GM18499 (cell line): ENCODE results near the gene RTN4IP1.
"Not testable (repeated sequence)": the region's sequence is repeated elsewhere in the genome, so short reads cannot be mapped to it uniquely, and the experiment has no call there.

Source experiments
- ATAC-seq: cut with Tn5 transposase; IDR thresholded peaks from one replicate; pipeline ENCODE4 v1.9.1; 2021; ENCODE audit warnings: moderate number of reproducible peaks; ENCODE audit not compliant: insufficient read depth, unreplicated experiment

The RTN4IP1 gene

DNA sequence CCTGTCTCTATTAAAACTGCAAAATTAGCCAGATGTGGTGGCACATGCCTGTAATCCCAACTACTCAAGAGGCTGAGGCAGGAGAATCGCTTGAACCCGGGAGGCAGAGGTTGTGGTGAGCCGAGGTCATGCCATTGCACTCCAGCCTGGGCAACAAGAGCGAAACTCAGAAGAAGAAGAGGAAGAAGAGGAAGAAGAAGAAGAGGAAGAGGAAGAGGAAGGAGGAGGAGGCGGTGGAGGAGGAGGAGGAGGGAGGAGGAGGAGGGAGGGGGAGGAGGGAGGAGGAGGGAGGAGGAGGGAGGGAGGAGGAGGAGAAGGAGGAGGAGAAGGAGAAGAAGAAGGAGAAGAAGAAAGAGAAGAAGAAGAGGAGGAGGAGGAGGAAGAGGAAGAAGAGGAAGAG is 40.4 kb downstream of the RTN4IP1 start:
- not testable (repeated sequence) for ATAC-seq

DNA sequence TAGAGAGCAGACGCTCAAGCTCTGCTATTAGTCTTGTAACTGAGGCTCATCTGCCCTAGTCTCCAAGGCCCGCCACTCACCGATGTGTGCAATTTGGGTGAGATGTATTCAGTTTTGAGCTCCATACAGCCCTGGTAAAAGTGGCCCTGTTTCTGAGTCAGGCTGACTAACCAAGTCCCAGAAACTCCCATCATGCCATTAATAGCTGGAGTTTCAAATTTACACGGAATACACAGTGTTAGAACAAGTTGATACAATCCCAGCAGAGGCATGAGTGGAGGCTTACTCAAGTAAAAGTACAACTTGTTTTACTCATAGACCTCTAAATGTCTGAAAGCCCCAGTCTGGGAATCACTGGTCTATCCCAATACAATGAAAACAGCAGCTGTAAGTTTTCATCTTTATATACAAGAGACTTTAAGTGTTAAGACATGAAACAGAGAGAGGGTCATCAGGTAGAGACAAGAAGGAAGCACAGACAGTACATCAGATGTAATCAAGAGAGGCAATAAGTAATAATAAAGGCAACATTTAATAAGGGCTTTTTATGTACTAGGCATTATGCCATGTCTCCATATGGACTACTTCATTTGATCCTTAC is 42.4 kb downstream of the RTN4IP1 start:
- ATAC-seq = no peak

DNA sequence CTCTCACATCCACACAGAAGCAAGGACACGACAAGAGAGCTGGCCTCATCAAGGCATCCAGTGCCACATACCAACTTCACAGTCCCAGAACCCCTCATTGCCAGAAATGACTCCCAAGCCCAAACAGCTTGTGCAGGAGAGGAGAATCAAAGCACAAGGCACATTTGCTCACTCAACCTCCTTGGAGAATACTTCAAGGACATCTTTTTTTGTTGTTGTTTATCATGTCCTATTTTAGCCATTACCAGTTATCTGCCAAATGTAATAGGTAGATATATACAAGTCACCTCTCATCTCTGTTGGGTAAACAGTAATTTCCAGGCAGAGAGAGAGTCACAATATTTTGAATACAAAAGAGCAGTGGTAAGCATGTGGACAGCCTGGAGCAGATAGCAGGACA is 47.8 kb downstream of the RTN4IP1 start:
- no peak for ATAC-seq

DNA sequence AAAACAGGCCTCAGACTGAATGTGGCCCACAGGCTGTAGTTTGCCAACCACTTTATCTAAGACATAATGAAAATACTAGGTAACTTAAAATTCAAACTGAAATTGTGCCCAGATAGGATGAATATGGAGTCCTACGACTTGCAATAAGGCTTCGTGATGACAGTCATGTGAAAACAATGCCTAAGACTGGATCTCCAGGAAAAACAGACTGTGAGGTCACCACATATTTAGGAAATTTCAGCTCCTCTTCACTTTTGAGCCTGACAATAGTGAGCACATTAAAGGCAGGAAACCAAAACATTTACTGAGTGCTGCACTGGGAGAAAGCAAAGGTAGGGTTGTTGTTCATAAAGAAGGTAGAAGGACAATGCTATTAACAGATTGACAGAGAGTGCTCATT is 50.0 kb downstream of the RTN4IP1 start:
- no peak for ATAC-seq

DNA sequence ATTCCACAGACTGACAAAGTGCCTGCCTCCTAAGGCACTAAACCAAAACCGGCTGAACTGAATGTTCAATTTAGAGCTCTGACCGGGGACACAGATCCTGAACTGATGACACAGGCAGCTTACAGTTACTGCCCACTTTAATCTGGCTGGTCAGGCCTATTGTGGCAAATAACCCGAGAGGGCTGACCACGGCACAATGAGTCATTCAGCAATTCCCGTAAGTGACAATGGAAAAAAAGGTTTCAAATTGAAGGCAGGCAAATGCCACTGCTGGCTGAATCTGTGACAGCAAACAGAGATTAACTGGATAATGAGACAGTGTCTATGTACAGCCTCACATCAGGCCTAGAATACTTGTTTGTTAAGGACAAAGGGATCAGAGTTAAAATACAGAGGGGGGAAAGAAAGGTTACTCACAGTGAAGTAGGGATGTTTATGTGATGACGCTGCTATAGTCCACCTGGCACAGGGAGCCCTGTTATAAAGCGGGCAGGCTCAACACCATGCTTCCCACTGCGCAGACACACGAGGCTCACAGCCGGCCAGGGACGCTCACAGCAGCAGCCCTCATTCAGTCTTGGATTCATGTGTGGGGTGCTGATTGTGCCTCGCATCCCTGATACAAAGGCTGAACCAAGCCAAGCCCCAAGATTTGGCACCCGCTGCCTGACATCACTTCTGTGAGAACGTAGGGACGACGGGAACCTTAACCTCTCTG is 54.4 kb downstream of the RTN4IP1 start:
- ATAC-seq = no peak

DNA sequence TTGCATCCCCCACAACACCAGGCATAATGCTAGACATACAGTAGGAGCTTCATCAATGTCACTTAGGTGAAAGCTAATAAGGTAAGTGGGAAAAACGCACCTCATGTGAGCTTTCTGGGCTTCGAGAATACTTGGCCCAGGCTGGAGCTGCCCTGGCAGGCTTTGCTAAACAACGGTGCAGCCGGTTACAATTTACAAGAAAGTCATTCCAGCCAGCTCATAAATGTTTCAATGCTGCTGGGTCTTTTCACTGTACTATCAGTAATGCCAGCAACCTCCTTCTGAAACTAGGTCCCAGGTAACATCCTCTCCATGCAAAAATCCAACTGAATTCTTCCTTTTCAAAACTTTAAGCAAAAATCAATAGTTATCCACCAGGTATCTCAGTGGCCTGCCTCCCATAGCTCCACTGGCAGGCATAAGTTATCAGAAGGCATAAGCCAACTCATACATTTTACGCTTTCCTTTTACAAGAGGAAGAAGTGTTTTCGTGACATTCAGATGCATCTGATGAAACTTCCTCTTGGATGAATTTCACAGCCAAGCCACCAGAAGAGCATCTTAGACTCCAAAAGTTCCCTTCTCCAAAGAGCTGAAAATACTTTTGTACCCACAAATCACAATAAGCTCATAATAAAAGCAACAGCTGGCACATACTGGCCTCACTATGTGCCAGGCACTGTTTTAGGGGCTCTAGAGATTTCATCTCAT is 56.3 kb downstream of the RTN4IP1 start:
- ATAC-seq = no peak

DNA sequence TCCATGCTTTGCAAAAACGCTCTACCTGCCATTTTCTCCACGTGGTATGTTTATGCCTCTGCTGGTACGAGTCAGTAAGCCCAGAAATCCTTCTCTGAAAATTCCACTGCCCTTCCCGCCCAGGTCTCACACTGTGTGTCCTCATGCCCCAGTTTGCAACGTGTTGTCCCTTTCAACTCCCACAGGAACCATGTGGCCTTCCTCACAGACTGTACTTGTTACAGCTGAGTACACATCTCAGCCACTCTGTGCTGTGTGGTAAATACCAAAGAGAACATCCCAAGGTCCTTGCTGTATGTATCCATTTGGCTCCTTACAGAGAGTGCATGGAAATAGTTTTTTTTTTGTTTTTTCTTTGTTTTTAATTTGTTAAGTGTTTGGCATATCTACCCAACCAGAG is 56.9 kb downstream of the RTN4IP1 start:
- no peak for ATAC-seq

DNA sequence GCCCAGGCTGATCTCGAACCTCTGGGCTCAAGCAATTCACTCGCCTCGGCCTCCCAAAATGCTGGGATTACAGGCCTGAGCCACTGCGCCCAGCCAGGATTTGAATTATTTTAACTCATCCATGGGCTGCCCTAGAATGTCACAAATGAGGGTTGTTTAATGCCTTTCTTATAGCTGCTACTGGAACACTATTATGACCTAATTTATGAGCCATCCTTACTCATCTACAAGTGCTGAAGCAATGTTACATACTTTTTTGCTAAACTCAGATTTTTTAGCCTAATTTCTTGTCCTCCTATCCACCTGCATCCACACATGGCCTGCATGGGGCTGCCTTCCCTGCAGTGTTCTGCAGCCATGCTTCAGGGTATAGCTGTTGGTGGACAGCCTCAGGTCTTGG is 59.9 kb downstream of the RTN4IP1 start:
- ATAC-seq = no peak

DNA sequence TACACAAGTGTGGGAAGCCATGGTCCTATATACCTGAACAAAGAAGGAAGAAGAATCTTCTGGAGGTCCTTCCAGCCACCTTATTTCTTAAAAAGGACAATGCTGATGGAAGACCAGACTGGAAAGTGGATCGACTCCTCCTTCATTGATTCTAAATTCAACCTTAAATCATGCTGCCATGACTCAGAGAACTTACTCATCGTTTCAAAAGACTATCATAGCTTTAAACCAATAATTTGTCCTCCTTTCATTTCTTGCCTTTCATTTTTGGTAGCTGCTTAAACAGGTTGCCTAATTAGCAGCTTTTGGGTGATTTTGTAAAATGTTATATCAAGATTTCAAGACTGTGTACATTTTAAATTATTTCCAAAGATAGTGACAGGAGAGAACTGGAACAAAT is 60.8 kb downstream of the RTN4IP1 start:
- ATAC-seq = no peak

DNA sequence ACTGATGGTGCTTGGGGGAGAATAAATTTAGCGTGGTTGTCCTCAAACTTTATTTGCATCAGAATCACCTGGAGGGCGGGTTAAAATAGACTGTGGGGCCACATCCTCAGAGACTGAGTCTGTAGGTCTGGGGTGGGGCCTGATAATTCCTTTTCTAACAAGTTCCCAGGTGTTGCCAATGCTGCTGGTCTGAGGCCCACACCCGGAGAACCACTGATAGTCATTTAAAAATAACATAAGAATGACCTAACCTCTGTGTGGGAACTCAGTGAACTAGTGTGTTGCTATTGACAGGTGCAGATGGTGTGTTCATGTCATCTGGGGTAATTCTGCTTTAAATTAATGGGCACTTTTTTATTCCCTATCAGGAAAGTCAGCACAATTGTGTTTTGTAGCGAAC is 64.8 kb downstream of the RTN4IP1 start:
- ATAC-seq = no peak

DNA sequence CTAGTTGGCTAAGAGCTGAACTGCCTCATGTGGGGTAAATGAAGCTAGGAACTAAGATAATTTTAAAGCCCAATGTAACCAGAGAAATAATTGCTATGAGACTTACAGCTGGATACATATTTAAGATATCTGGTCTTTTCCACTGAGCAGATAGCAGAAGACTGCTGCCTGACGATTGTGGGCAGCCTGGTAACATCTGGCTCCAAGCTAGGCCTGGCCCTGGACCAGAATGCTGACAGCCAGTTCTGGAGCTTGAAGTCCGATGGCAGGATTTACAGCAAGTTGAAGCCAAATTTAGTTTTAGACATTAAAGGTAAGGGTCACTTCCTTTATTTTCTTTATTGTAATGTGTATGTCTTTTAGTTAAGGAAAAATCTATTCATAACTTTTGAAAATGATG is 65.7 kb downstream of the RTN4IP1 start:
- no peak for ATAC-seq

DNA sequence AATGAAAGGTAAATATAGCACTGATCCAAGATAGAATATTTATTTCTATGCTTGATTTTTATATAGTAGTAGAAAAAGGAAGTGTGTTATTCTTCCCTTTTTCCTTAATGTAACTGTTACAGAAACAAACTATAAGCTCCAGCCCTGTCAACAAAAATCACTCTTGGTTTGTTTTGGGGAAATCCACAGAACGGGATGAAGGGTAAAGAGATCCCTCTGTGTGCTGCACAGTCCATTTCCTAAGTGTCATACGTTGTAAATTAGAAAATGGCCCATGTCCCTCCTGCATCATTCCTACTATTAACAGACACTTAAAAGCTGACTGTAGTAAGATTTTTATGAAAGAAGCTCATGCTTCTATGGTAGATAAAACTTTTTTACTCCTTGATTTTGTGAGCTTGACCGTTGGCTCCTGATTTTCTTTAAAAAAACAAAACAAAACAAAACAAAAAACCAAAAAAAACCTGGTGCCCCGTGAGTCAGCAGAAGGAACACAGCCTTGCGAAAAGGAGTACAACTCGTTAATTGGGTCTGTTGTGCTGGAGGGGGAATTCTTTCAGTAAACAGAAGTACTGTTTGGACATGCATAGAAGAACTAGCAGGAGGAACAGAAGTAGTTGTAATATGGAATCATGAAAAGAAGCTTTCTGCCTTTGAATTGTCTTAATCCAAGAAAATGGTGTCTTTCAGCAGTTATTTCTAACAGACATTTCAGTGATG is 67.5 kb downstream of the RTN4IP1 start:
- no peak for ATAC-seq

DNA sequence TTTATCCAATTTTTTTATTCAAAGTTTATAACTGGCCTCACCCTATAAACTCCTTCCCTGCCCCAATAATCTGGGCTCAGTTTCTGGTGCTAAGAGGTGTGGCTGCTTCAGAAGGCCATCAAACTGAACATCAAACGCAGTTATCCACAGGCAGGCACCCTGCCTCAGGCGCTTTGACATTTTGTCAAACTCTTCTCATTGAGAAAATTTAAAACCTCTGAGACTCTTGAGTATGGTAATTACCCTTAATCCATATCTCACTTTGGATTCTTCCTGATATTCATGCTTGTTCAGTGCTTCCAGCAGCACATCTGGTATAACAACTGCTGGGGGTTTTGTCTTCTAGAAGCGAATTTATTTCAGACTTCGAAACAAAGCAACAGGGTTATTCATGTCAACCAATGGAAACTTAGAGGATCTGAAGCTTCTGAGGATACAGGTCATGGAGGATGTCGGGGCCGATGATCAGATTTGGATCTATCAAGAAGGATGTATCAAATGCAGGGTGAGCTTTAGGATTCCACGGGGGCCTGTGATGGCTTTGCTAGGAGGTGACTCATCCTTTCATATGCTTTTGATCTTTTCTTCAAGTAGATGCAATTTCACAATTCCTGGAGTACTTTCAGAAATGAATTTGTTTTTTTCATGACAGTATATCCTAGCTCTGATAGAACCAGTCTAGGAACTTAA is 68.2 kb downstream of the RTN4IP1 start:
- ATAC-seq = no peak

DNA sequence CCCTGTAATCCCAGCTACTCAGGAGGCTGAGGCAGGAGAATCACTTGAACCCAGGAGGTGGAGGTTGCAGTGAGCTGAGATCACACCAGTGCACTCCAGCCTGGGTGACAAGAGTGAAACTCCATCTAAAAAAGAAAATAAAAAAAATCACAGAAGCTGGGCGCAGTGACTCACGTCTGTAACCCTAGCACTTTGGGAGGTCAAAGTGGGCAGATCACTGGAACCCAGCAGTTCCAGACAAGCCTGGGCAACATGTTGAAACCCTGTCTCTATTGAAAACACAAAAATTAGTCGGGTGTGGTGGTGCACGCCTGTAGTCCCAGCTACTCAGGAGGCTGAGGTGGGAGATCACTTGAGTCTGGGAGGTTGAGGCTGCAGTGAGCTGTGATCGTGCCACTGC is 69.6 kb downstream of the RTN4IP1 start:
- ATAC-seq = not testable (repeated sequence)

DNA sequence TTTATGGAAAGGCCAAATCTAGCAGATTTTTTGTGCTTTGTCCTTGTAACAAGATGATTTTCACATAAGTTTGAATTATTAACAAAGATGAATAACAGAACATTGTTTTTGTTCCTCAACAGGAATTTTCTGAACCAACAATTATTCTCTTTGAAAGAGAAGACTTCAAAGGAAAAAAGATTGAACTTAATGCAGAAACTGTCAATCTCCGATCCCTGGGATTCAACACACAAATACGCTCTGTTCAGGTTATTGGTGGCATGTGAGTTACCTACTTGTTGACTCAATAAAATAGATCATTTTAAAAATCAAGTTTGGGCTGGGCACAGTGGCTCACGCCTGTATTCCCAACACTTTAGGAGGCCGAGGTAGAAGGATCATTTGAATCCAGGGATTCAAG is 70.9 kb downstream of the RTN4IP1 start:
- no peak for ATAC-seq

DNA sequence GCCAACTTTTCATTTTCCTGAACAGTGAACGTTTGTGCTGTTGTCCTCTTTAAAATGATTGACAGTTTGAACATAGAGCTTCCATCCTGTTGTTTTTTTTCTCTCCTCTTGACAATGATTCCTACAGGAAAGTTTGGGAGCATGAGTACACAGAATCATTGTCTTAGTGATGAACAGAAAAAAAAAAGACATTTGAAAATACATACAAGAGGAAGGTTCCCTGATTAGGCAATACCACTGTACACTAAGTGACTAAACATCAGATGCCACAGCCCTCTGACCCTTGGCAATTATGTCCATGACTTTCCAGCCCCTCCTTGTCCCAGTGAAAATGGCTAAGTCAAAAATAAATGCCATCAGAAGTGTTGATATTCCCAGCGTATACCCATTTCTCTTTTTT is 71.5 kb downstream of the RTN4IP1 start:
- no peak for ATAC-seq

DNA sequence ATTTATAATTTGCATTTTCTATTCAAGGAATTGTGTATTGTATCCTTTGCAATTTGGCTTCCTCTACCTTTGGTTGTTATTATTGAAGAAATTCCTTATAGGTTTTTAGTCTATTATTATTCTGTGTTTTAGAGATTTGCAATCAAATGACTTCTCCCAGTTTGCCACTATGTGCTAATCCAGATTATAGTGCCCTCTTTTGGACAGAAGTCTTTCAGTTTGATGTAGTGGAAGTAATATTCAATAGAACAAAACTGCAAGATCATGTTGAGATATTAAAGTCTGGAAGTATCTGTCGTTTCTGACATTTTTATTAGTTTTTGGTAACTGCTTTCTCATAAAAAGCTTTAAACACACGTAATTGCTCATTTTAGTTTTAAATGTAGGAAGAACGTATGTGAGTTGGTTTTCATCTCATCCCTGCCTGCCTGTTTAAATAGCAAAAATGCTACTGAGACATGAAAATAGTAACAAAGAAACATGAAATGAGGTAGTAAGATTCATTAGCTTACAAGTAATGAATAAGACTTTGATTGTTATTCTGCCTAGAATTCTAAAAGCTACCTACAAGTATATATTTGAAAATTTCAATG is 72.8 kb downstream of the RTN4IP1 start:
- no peak for ATAC-seq

DNA sequence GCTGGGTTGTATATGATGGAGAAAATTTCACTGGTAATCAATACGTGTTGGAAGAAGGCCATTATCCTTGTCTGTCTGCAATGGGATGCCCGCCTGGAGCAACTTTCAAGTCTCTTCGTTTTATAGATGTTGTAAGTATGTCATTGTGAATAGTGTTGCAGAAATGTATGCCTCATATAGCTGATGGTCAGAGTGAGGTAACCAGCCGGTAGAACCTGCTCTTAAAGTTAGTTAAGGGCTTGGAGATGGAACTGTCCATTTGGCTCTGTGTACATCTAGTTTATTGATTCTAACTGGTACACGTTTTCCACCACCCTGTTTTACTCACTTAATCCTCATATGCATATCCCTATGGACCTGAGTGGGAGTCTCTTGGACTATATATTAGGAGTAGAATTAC is 73.5 kb downstream of the RTN4IP1 start:
- no peak for ATAC-seq

DNA sequence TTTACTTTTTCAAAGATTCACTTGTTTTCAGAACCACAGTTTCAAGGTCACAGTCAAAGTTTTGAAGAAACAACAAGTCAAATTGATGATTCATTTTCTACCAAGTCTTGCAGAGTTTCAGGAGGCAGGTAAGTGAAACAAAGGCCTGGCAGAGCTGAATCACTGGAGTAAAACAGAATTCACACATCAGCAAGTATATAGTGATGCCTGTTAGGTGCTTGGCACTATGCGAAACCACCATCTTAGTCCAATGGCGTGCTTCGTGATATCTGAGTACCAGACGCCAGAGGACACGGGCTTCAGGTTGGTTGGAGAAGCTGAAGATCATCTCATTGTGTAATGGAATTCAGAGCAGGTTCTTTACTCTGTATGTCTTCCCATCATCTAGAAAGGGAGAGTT is 75.9 kb downstream of the RTN4IP1 start:
- no peak for ATAC-seq

DNA sequence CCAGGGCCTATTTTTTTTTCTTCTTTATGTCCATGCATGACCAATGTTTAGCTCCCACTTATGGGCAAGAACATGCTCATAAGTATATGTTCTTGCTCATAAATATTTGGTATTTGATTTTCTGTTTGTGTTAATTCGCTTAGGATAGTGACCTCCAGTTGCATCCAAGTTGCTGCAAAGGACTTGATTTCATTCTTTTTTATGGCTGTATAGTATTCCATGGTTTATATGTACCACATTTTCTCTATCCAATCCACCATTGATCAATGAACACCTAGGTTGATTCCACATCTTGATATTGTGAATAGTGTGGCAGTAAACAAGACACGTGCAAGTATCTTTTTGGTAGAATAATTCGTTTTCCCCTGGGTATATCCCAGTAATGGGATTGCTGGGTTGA is 78.1 kb downstream of the RTN4IP1 start:
- no peak for ATAC-seq
